Measurements from ENCODE around the gene TCF12. TPM values are rescaled to one million over a fixed set of nuclear protein-coding genes. Genes with fewer than 3 reads are reported as not detected.

TCF12 gene
- total and polyA plus RNA-seq, 8 donors: 7.7 to 67.4 (median 27.3) TPM

GRCh38 chr15:57054204-57054750 is 135.8 kb downstream of the TCF12 start:
- H3K4me3 ChIP-seq: no peak overlapping the region
- 94 to 100% methylated on average over 1 of the region's 1 CpG for WGBS, 2 donors

GRCh38 chr15:57056357-57056756 is 137.9 kb downstream of the TCF12 start:
- FAIRE-seq (no peak), DNase-seq (no peak), ATAC-seq (no peak)
- no peak for TF ChIP-seq CTCF (IDR thresholded peaks at IDR 0.05)
- Histone ChIP-seq H3K4me3 (no peak overlapping the region), H3K4me1 (peaks cover 0 to 14% (median 10%) of the 10 kb centered on the region in 3 donors), H3K36me3 (no peaks in the 10 kb centered on the region), H3K27ac (no peak overlapping the region), H3K27me3 (no peaks in the 10 kb centered on the region), H3K9me3 (no peaks in the 10 kb centered on the region)
- intact Hi-C loops (cut with DNase I): no loop called here
- WGBS, 2 donors: 94% methylated on average over 7 of the region's 7 CpGs

More at GRCh38 chr15:57054204-57054750, 135.8 kb downstream of the TCF12 start:
- Histone ChIP-seq H3K4me1 (peaks cover 0 to 14% (median 10%) of the 10 kb centered on the region in 3 donors), H3K27me3 (no peaks in the 10 kb centered on the region), H3K36me3 (no peaks in the 10 kb centered on the region), H3K9me3 (no peaks in the 10 kb centered on the region), H3K27ac (no peak overlapping the region)
- intact Hi-C loops (cut with DNase I): no loop called here
- TF ChIP-seq CTCF (IDR thresholded peaks at IDR 0.05): no peak
- no peak for ATAC-seq
- no peak for FAIRE-seq
- DNase-seq: no peak

GRCh38 chr15:57057134-57057930 is 138.9 kb downstream of the TCF12 start:
- no peaks in the 10 kb centered on the region for H3K27me3 ChIP-seq
- H3K4me3 ChIP-seq: no peak overlapping the region
- H3K36me3 ChIP-seq: no peaks in the 10 kb centered on the region
- DNase-seq (no peak), FAIRE-seq (no peak), ATAC-seq (no peak)
- no peaks in the 10 kb centered on the region for H3K9me3 ChIP-seq
- intact Hi-C loops (cut with DNase I): no loop called here
- 64 to 74% methylated on average over 3 of the region's 3 CpGs for WGBS, 2 donors
- H3K4me1 ChIP-seq: peaks cover 0 to 14% (median 10%) of the 10 kb centered on the region in 3 donors
- H3K27ac ChIP-seq: no peak overlapping the region
- TF ChIP-seq CTCF (IDR thresholded peaks at IDR 0.05): no peak

- no peak for ATAC-seq
- H3K4me3 ChIP-seq: no peak overlapping the region
- H3K9me3 ChIP-seq: no peaks in the 10 kb centered on the region
- no peaks in the 10 kb centered on the region for H3K36me3 ChIP-seq
- DNase-seq: no peak
- 99 to 100% methylated on average over 2 of the region's 2 CpGs for WGBS, 2 donors
- H3K4me1 ChIP-seq: peaks cover 0 to 6% (median 0%) of the 10 kb centered on the region in 3 donors
- intact Hi-C loops (cut with DNase I): no loop called here
- FAIRE-seq: no peak
- no peak overlapping the region for H3K27ac ChIP-seq
- no peaks in the 10 kb centered on the region for H3K27me3 ChIP-seq
- no peak for TF ChIP-seq CTCF (IDR thresholded peaks at IDR 0.05)
Measured at GRCh38 chr15:57059026-57059660, 140.7 kb downstream of the TCF12 start.

Measured in pancreas (tissue), 10 donors.